Astrocyte (in vitro differentiated cells and primary cell): ENCODE measurements around the gene INO80B. TPM values are rescaled to one million over a fixed set of nuclear protein-coding genes. Genes with fewer than 3 reads are reported as not detected.
"Not testable (repeated sequence)": the region's sequence is repeated elsewhere in the genome, so short reads cannot be mapped to it uniquely, and the experiment has no call there.

Experiments used
- DNase-seq: peaks from one replicate; pipeline ENCODE4 v3.0.0-alpha.2; 2010; ENCODE audit warnings: low read depth
- FAIRE-seq: peaks from 2 replicates; lab custom pipeline; 2011; peaks lifted over from hg19 to GRCh38; lab: Jason Lieb, UNC
- H2AFZ ChIP-seq: 2 replicates; pipeline ENCODE4 v1.6.0; 2012; ENCODE audit warnings: low read depth, low read length, inconsistent platforms
- H3K27ac ChIP-seq: 2 replicates; pipeline ENCODE4 v1.5.1; 2011; ENCODE audit warnings: low read depth, low read length, inconsistent platforms
- H3K27me3 ChIP-seq: 2 replicates; pipeline ENCODE4 v1.6.0; 2011; ENCODE audit warnings: low read length, inconsistent platforms; ENCODE audit not compliant: insufficient read depth
- H3K36me3 ChIP-seq: 2 replicates; pipeline ENCODE4 v1.5.1; 2011; ENCODE audit warnings: low read length, inconsistent platforms; ENCODE audit not compliant: insufficient read depth
- H3K4me1 ChIP-seq: 2 replicates; pipeline ENCODE4 v1.5.1; 2011; ENCODE audit warnings: low read length, inconsistent platforms; ENCODE audit not compliant: insufficient read depth
- H3K4me2 ChIP-seq: 2 replicates; pipeline ENCODE4 v1.6.0; 2012; ENCODE audit warnings: low read length, inconsistent platforms
- H3K4me3 ChIP-seq: 2 replicates; pipeline ENCODE4 v1.5.1; 2011; ENCODE audit warnings: low read depth, mild to moderate bottlenecking, low read length, inconsistent platforms; ENCODE audit not compliant: insufficient read depth
- H3K79me2 ChIP-seq: 2 replicates; pipeline ENCODE4 v1.6.0; 2012; ENCODE audit warnings: mild to moderate bottlenecking, low read length, inconsistent platforms; ENCODE audit not compliant: insufficient read depth
- H3K9ac ChIP-seq: 2 replicates; pipeline ENCODE4 v1.6.0; 2012; ENCODE audit warnings: mild to moderate bottlenecking, low read length, inconsistent platforms
- H3K9me3 ChIP-seq: 2 replicates; pipeline ENCODE4 v1.5.1; 2012; ENCODE audit warnings: low read depth, mild to moderate bottlenecking, low read length, inconsistent platforms; ENCODE audit not compliant: insufficient read depth
- H4K20me1 ChIP-seq: 2 replicates; pipeline ENCODE4 v1.6.0; 2012; ENCODE audit warnings: low read length, inconsistent platforms; ENCODE audit not compliant: insufficient read depth
- H3K27ac Mint-ChIP-seq: one replicate; pipeline ENCODE4 v1.8.0; 2021; ENCODE audit warnings: mild to moderate bottlenecking, mixed read lengths; ENCODE audit not compliant: unreplicated experiment
- H3K27me3 Mint-ChIP-seq: one replicate; pipeline ENCODE4 v1.8.0; 2021; ENCODE audit warnings: low read depth, mixed read lengths; ENCODE audit not compliant: unreplicated experiment
- H3K36me3 Mint-ChIP-seq: one replicate; pipeline ENCODE4 v1.8.0; 2021; ENCODE audit warnings: low read depth, mixed read lengths; ENCODE audit not compliant: unreplicated experiment
- H3K4me1 Mint-ChIP-seq: one replicate; pipeline ENCODE4 v1.8.0; 2021; ENCODE audit warnings: low read depth, mixed read lengths; ENCODE audit not compliant: unreplicated experiment
- H3K4me3 Mint-ChIP-seq: one replicate; pipeline ENCODE4 v1.8.0; 2021; ENCODE audit warnings: mild to moderate bottlenecking, moderate library complexity, mixed read lengths; ENCODE audit not compliant: unreplicated experiment
- H3K9me3 Mint-ChIP-seq: one replicate; pipeline ENCODE4 v1.8.0; 2021; ENCODE audit warnings: mild to moderate bottlenecking, mixed read lengths; ENCODE audit not compliant: unreplicated experiment
- CTCF ChIP-seq: IDR thresholded peaks from 2 replicates; pipeline ENCODE4 v1.5.1; 2011; ENCODE audit warnings: low read depth, mild to moderate bottlenecking, inconsistent platforms, low read length, moderate library complexity; ENCODE audit not compliant: insufficient read depth
- EZH2 ChIP-seq: IDR thresholded peaks from 2 replicates; pipeline ENCODE4 v1.6.1; 2012; ENCODE audit warnings: mild to moderate bottlenecking, low read length, inconsistent platforms; ENCODE audit not compliant: insufficient read depth
- total RNA-seq: library from RNA; stranded (reverse); gene quantifications from 2 replicates; pipeline ENCODE4 v1.2.1, GENCODE V29; 2021

Gene INO80B
- total RNA-seq, 1 donor from 2014 or later, result 19.2 TPM

- H3K9me3 ChIP-seq, result no peaks in the 10 kb centered on the region
- peak overlapping the region; percentile 90 for H3K4me3 ChIP-seq
- peak overlapping the region; percentile 79 for H3K27ac ChIP-seq
- Mint-ChIP-seq H3K36me3 (peaks cover 3% of the 10 kb centered on the region), H3K4me3 (peak overlapping the region; percentile 96), H3K27ac (peak overlapping the region; percentile 72), H3K4me1 (peaks cover 16% of the 10 kb centered on the region), H3K9me3 (no peaks in the 10 kb centered on the region), H3K27me3 (no peaks in the 10 kb centered on the region)
- H2AFZ ChIP-seq, result peak overlapping the region; percentile 90
- H3K4me1 ChIP-seq, result peaks cover 11% of the 10 kb centered on the region
- peaks cover 4% of the 10 kb centered on the region for H3K36me3 ChIP-seq
- H3K9ac ChIP-seq, result peak overlapping the region; percentile 92
- FAIRE-seq (no peak), DNase-seq (no peak)
- H3K27me3 ChIP-seq, result no peaks in the 10 kb centered on the region
- peak overlapping the region; percentile 98 for H3K4me2 ChIP-seq
- peaks cover 42% of the 10 kb centered on the region for H3K79me2 ChIP-seq
- TF ChIP-seq EZH2, result no peak
- TF ChIP-seq CTCF, result no peak
- peaks cover 16% of the 10 kb centered on the region for H4K20me1 ChIP-seq
Measured at GRCh38 chr2:74464406-74464805, 9.5 kb downstream of the INO80B start.

GRCh38 chr2:74470742-74471141, 15.9 kb downstream of the INO80B start:
- H3K4me1 Mint-ChIP-seq, H3K9me3 ChIP-seq, H3K4me3 ChIP-seq, H3K79me2 ChIP-seq, H2AFZ ChIP-seq, H3K27ac ChIP-seq, DNase-seq, FAIRE-seq, H3K9ac ChIP-seq, H4K20me1 ChIP-seq, H3K27me3 ChIP-seq, H3K4me2 ChIP-seq, H3K27me3 Mint-ChIP-seq, H3K36me3 ChIP-seq, H3K9me3 Mint-ChIP-seq: not testable (repeated sequence)
- Mint-ChIP-seq H3K4me3 (peak overlapping the region; percentile 76), H3K36me3 (peaks cover 13% of the 10 kb centered on the region), H3K27ac (peak overlapping the region; percentile 81)
- peaks cover 15% of the 10 kb centered on the region for H3K4me1 ChIP-seq

- TF ChIP-seq EZH2 (no peak), CTCF (no peak)
- peak overlapping the region; percentile 95 for H3K4me2 ChIP-seq
- no peak for FAIRE-seq
- peaks cover 7% of the 10 kb centered on the region for H3K36me3 ChIP-seq
- H3K9me3 ChIP-seq, result no peaks in the 10 kb centered on the region
- peak overlapping the region; percentile 83 for H3K27ac ChIP-seq
- peak overlapping the region; percentile 96 for H3K4me3 ChIP-seq
- H3K79me2 ChIP-seq, result peaks cover 4% of the 10 kb centered on the region
- Mint-ChIP-seq H3K4me1 (peaks cover 7% of the 10 kb centered on the region), H3K4me3 (peak overlapping the region; percentile 96), H3K9me3 (no peaks in the 10 kb centered on the region), H3K36me3 (peaks cover 13% of the 10 kb centered on the region), H3K27ac (peak overlapping the region; percentile 98), H3K27me3 (no peaks in the 10 kb centered on the region)
- peak overlapping the region; percentile 94 for H2AFZ ChIP-seq
- DNase-seq, result no peak
- no peaks in the 10 kb centered on the region for H3K27me3 ChIP-seq
- peak overlapping the region; percentile 91 for H3K9ac ChIP-seq
- no peaks in the 10 kb centered on the region for H4K20me1 ChIP-seq
- peaks cover 15% of the 10 kb centered on the region for H3K4me1 ChIP-seq
Measured at GRCh38 chr2:74471332-74472065, 16.6 kb downstream of the INO80B start.
